ENCODE results near the gene TCF23.
"Not testable (repeated sequence)": the region's sequence is repeated elsewhere in the genome, so short reads cannot be mapped to it uniquely, and the experiment has no call there.

TCF23 gene

GRCh38 chr2:27170581-27171337 lies 22.0 kb downstream of the TCF23 start:
- Histone ChIP-seq H3K9me3 (ENCODE audit: control insufficient read depth in 5 of 5, low read length in 5 of 5) (no peaks in the 10 kb centered on the region), H3K27ac (ENCODE audit: low read depth, low read length) (peak overlapping the region; percentile 50), H3K4me1 (ENCODE audit: control insufficient read depth in 5 of 5, insufficient read depth in 5 of 5, low read length in 5 of 5) (peaks cover 0 to 33% (median 24%) of the 10 kb centered on the region in 5 donors), H3K27me3 (ENCODE audit: control insufficient read depth in 5 of 5, insufficient read depth in 4 of 5, low read length in 5 of 5) (no peaks in the 10 kb centered on the region), H3K4me3 (ENCODE audit: low read depth in 1 of 5, low read length in 5 of 5) (peak overlapping the region in 1 of 5 donors; percentile 47), H3K9ac (ENCODE audit: low read length in 5 of 5) (no peak overlapping the region), H3K36me3 (ENCODE audit: control insufficient read depth in 5 of 5, insufficient read depth in 5 of 5, low read length in 5 of 5) (no peaks in the 10 kb centered on the region)

- Histone ChIP-seq H3K4me1 (ENCODE audit: control insufficient read depth in 5 of 5, insufficient read depth in 5 of 5, low read length in 5 of 5) (peaks cover 0 to 33% (median 24%) of the 10 kb centered on the region in 5 donors), H3K4me3 (ENCODE audit: low read depth in 1 of 5, low read length in 5 of 5) (no peak overlapping the region), H3K36me3 (ENCODE audit: control insufficient read depth in 5 of 5, insufficient read depth in 5 of 5, low read length in 5 of 5) (no peaks in the 10 kb centered on the region), H3K27ac (ENCODE audit: low read depth, low read length) (peak overlapping the region; percentile 50), H3K9ac (ENCODE audit: low read length in 5 of 5) (no peak overlapping the region), H3K27me3 (ENCODE audit: control insufficient read depth in 5 of 5, insufficient read depth in 4 of 5, low read length in 5 of 5) (no peaks in the 10 kb centered on the region), H3K9me3 (ENCODE audit: control insufficient read depth in 5 of 5, low read length in 5 of 5) (no peaks in the 10 kb centered on the region)
Measured at GRCh38 chr2:27171351-27171848, 22.6 kb downstream of the TCF23 start.

GRCh38 chr2:27174638-27175037 lies 25.8 kb downstream of the TCF23 start:
- H3K9ac ChIP-seq (ENCODE audit: low read length in 5 of 5) = no peak overlapping the region
- H3K9me3 ChIP-seq (ENCODE audit: control insufficient read depth in 5 of 5, low read length in 5 of 5) = no peaks in the 10 kb centered on the region
- H3K27ac ChIP-seq (ENCODE audit: low read depth, low read length) = peak overlapping the region; percentile 52
- H3K27me3 ChIP-seq (ENCODE audit: control insufficient read depth in 5 of 5, insufficient read depth in 4 of 5, low read length in 5 of 5) = peaks cover 0 to 3% (median 0%) of the 10 kb centered on the region in 5 donors
- H3K4me3 ChIP-seq (ENCODE audit: low read depth in 1 of 5, low read length in 5 of 5) = no peak overlapping the region
- H3K36me3 ChIP-seq (ENCODE audit: control insufficient read depth in 5 of 5, insufficient read depth in 5 of 5, low read length in 5 of 5) = no peaks in the 10 kb centered on the region
- H3K4me1 ChIP-seq (ENCODE audit: control insufficient read depth in 5 of 5, insufficient read depth in 5 of 5, low read length in 5 of 5) = peaks cover 0 to 43% (median 31%) of the 10 kb centered on the region in 5 donors

GRCh38 chr2:27175330-27175729 lies 26.5 kb downstream of the TCF23 start:
- peaks cover 0 to 43% (median 33%) of the 10 kb centered on the region in 5 donors for H3K4me1 ChIP-seq (ENCODE audit: control insufficient read depth in 5 of 5, insufficient read depth in 5 of 5, low read length in 5 of 5)
- H3K27me3 ChIP-seq (ENCODE audit: control insufficient read depth in 5 of 5, insufficient read depth in 4 of 5, low read length in 5 of 5) = peaks cover 0 to 3% (median 0%) of the 10 kb centered on the region in 5 donors
- peak overlapping the region; percentile 52 for H3K27ac ChIP-seq (ENCODE audit: low read depth, low read length)

GRCh38 chr2:27175781-27176180 lies 27.0 kb downstream of the TCF23 start:
- H3K27ac ChIP-seq (ENCODE audit: low read depth, low read length) = peak overlapping the region; percentile 52
- H3K4me3 ChIP-seq (ENCODE audit: low read depth in 1 of 5, low read length in 5 of 5) = not testable (repeated sequence)

More at GRCh38 chr2:27175330-27175729, 26.5 kb downstream of the TCF23 start:
- Histone ChIP-seq H3K9me3 (ENCODE audit: control insufficient read depth in 5 of 5, low read length in 5 of 5) (no peaks in the 10 kb centered on the region), H3K4me3 (ENCODE audit: low read depth in 1 of 5, low read length in 5 of 5) (no peak overlapping the region), H3K36me3 (ENCODE audit: control insufficient read depth in 5 of 5, insufficient read depth in 5 of 5, low read length in 5 of 5) (no peaks in the 10 kb centered on the region), H3K9ac (ENCODE audit: low read length in 5 of 5) (peak overlapping the region in 1 of 5 donors; percentile 57)

GRCh38 chr2:27177441-27178351 lies 28.9 kb downstream of the TCF23 start:
- peaks cover 0 to 3% (median 0%) of the 10 kb centered on the region in 5 donors for H3K27me3 ChIP-seq (ENCODE audit: control insufficient read depth in 5 of 5, insufficient read depth in 4 of 5, low read length in 5 of 5)
- H3K4me3 ChIP-seq (ENCODE audit: low read depth in 1 of 5, low read length in 5 of 5) = no peak overlapping the region
- H3K27ac ChIP-seq (ENCODE audit: low read depth, low read length) = no peak overlapping the region
- peaks cover 2 to 44% (median 37%) of the 10 kb centered on the region in 5 donors for H3K4me1 ChIP-seq (ENCODE audit: control insufficient read depth in 5 of 5, insufficient read depth in 5 of 5, low read length in 5 of 5)
- no peaks in the 10 kb centered on the region for H3K9me3 ChIP-seq (ENCODE audit: control insufficient read depth in 5 of 5, low read length in 5 of 5)
- H3K9ac ChIP-seq (ENCODE audit: low read length in 5 of 5) = no peak overlapping the region
- H3K36me3 ChIP-seq (ENCODE audit: control insufficient read depth in 5 of 5, insufficient read depth in 5 of 5, low read length in 5 of 5) = no peaks in the 10 kb centered on the region

More at GRCh38 chr2:27175781-27176180, 27.0 kb downstream of the TCF23 start:
- Histone ChIP-seq H3K4me1 (ENCODE audit: control insufficient read depth in 5 of 5, insufficient read depth in 5 of 5, low read length in 5 of 5) (peaks cover 0 to 41% (median 32%) of the 10 kb centered on the region in 5 donors), H3K9ac (ENCODE audit: low read length in 5 of 5) (peak overlapping the region in 1 of 5 donors; percentile 57)
- not testable (repeated sequence) for H3K27me3 ChIP-seq (ENCODE audit: control insufficient read depth in 5 of 5, insufficient read depth in 4 of 5, low read length in 5 of 5); H3K9me3 ChIP-seq (ENCODE audit: control insufficient read depth in 5 of 5, low read length in 5 of 5); H3K36me3 ChIP-seq (ENCODE audit: control insufficient read depth in 5 of 5, insufficient read depth in 5 of 5, low read length in 5 of 5)

- no peak overlapping the region for H3K9ac ChIP-seq (ENCODE audit: low read length in 5 of 5)
- H3K27ac ChIP-seq (ENCODE audit: low read depth, low read length) = no peak overlapping the region
- no peaks in the 10 kb centered on the region for H3K36me3 ChIP-seq (ENCODE audit: control insufficient read depth in 5 of 5, insufficient read depth in 5 of 5, low read length in 5 of 5)
- H3K4me3 ChIP-seq (ENCODE audit: low read depth in 1 of 5, low read length in 5 of 5) = no peak overlapping the region
- no peaks in the 10 kb centered on the region for H3K9me3 ChIP-seq (ENCODE audit: control insufficient read depth in 5 of 5, low read length in 5 of 5)
- H3K4me1 ChIP-seq (ENCODE audit: control insufficient read depth in 5 of 5, insufficient read depth in 5 of 5, low read length in 5 of 5) = peaks cover 2 to 52% (median 42%) of the 10 kb centered on the region in 5 donors
- peaks cover 0 to 3% (median 0%) of the 10 kb centered on the region in 5 donors for H3K27me3 ChIP-seq (ENCODE audit: control insufficient read depth in 5 of 5, insufficient read depth in 4 of 5, low read length in 5 of 5)
Measured at GRCh38 chr2:27178469-27178868, 29.7 kb downstream of the TCF23 start.

GRCh38 chr2:27179344-27180000 lies 30.7 kb downstream of the TCF23 start:
- Histone ChIP-seq H3K4me1 (ENCODE audit: control insufficient read depth in 5 of 5, insufficient read depth in 5 of 5, low read length in 5 of 5) (peaks cover 5 to 59% (median 51%) of the 10 kb centered on the region in 5 donors), H3K27ac (ENCODE audit: low read depth, low read length) (peak overlapping the region; percentile 92), H3K9ac (ENCODE audit: low read length in 5 of 5) (peak overlapping the region in 2 of 5 donors; percentile 19 to 79)

GRCh38 chr2:27182346-27182745 lies 33.5 kb downstream of the TCF23 start:
- Histone ChIP-seq H3K27ac (ENCODE audit: low read depth, low read length) (peak overlapping the region; percentile 92), H3K27me3 (ENCODE audit: control insufficient read depth in 5 of 5, insufficient read depth in 4 of 5, low read length in 5 of 5) (peaks cover 0 to 3% (median 0%) of the 10 kb centered on the region in 5 donors), H3K4me1 (ENCODE audit: control insufficient read depth in 5 of 5, insufficient read depth in 5 of 5, low read length in 5 of 5) (peaks cover 8 to 77% (median 66%) of the 10 kb centered on the region in 5 donors), H3K36me3 (ENCODE audit: control insufficient read depth in 5 of 5, insufficient read depth in 5 of 5, low read length in 5 of 5) (no peaks in the 10 kb centered on the region), H3K4me3 (ENCODE audit: low read depth in 1 of 5, low read length in 5 of 5) (no peak overlapping the region), H3K9me3 (ENCODE audit: control insufficient read depth in 5 of 5, low read length in 5 of 5) (no peaks in the 10 kb centered on the region), H3K9ac (ENCODE audit: low read length in 5 of 5) (peak overlapping the region in 1 of 5 donors; percentile 53)

More at GRCh38 chr2:27179344-27180000, 30.7 kb downstream of the TCF23 start:
- Histone ChIP-seq H3K9me3 (ENCODE audit: control insufficient read depth in 5 of 5, low read length in 5 of 5) (no peaks in the 10 kb centered on the region), H3K4me3 (ENCODE audit: low read depth in 1 of 5, low read length in 5 of 5) (no peak overlapping the region), H3K36me3 (ENCODE audit: control insufficient read depth in 5 of 5, insufficient read depth in 5 of 5, low read length in 5 of 5) (no peaks in the 10 kb centered on the region), H3K27me3 (ENCODE audit: control insufficient read depth in 5 of 5, insufficient read depth in 4 of 5, low read length in 5 of 5) (peaks cover 0 to 3% (median 0%) of the 10 kb centered on the region in 5 donors)

All from subcutaneous abdominal adipose tissue (tissue), 5 donors.